CD14-positive monocyte (primary cell): Measurements from ENCODE around the gene SLC8A2. TPM values are rescaled to one million over a fixed set of nuclear protein-coding genes. Genes with fewer than 3 reads are reported as not detected.

Source experiments
- DNase-seq, 3 donors: peaks; one replicate each; pipeline ENCODE4 v3.0.0-alpha.2; 2011 to 2022
- H2AFZ ChIP-seq: 2 replicates; pipeline ENCODE4 v1.6.0; 2012; ENCODE audit warnings: mild to moderate bottlenecking, low read depth, low read length, inconsistent platforms; ENCODE audit not compliant: insufficient read depth, poor library complexity, severe bottlenecking
- H3K27ac ChIP-seq, 2 donors: 1 replicate in 1 of 2; 2 replicates in 1 of 2; pipeline ENCODE4 v1.5.1; 2012 to 2013; ENCODE audit warnings: low read length in 2 of 2, control low read depth in 1 of 2, inconsistent platforms in 1 of 2, low read depth in 1 of 2, mild to moderate bottlenecking in 1 of 2
- H3K27me3 ChIP-seq, 2 donors: one replicate each; pipeline versions ENCODE4 v1.6.0 to v1.6.1; 2011 to 2013; ENCODE audit warnings: low read length in 2 of 2; ENCODE audit not compliant: control insufficient read depth in 2 of 2, insufficient read depth in 2 of 2
- H3K36me3 ChIP-seq, 2 donors: replicated peaks in 1 of 2; 1 replicate in 1 of 2; 2 replicates in 1 of 2; pipeline versions ENCODE4 v1.5.1 to v1.6.1; 2012 to 2013; ENCODE audit warnings: low read length in 2 of 2, control low read depth in 1 of 2, inconsistent platforms in 1 of 2, mild to moderate bottlenecking in 1 of 2; ENCODE audit not compliant: insufficient read depth in 2 of 2, control insufficient read depth in 1 of 2
- H3K4me1 ChIP-seq, 2 donors: 1 replicate in 1 of 2; 2 replicates in 1 of 2; pipeline versions ENCODE4 v1.5.1 to v1.6.1; 2012 to 2013; ENCODE audit warnings: low read length in 2 of 2, control low read depth in 1 of 2, inconsistent platforms in 1 of 2, mild to moderate bottlenecking in 1 of 2, moderate library complexity in 1 of 2; ENCODE audit not compliant: insufficient read depth in 2 of 2, control insufficient read depth in 1 of 2
- H3K4me2 ChIP-seq: replicated peaks from 2 replicates; pipeline ENCODE3; 2012; ENCODE audit warnings: low read length, moderate library complexity, mild to moderate bottlenecking; ENCODE audit not compliant: poor library complexity, severe bottlenecking; ENCODE audit errors: extremely low read depth
- H3K4me3 ChIP-seq, 3 experiments: fragments of 200-600 bp in 1 of 3; sonication (generic) in 1 of 3; replicated peaks in 1 of 3; 1 replicate in 2 of 3; 2 replicates in 1 of 3; pipeline ENCODE4 v1.5.1; 2011 to 2013; ENCODE audit warnings: low read length in 3 of 3, mild to moderate bottlenecking in 3 of 3, control low read depth in 2 of 3, low read depth in 2 of 3, inconsistent platforms in 1 of 3, moderate library complexity in 1 of 3
- H3K79me2 ChIP-seq: 2 replicates; pipeline ENCODE4 v1.6.0; 2012; ENCODE audit warnings: mild to moderate bottlenecking, control low read depth, inconsistent platforms, low read length, moderate library complexity; ENCODE audit not compliant: insufficient read depth
- H3K9ac ChIP-seq: 2 replicates; pipeline ENCODE4 v1.6.0; 2017; ENCODE audit warnings: low read length, mild to moderate bottlenecking; ENCODE audit not compliant: insufficient read depth, poor library complexity, severe bottlenecking
- H3K9me3 ChIP-seq, 2 donors: replicated peaks in 1 of 2; 1 replicate in 1 of 2; 2 replicates in 1 of 2; pipeline versions ENCODE4 v1.5.1 to v1.6.1; 2012 to 2013; ENCODE audit warnings: low read length in 2 of 2, control low read depth in 1 of 2; ENCODE audit not compliant: control insufficient read depth in 1 of 2, insufficient read depth in 1 of 2
- H4K20me1 ChIP-seq: 2 replicates; pipeline ENCODE4 v1.6.0; 2012; ENCODE audit warnings: mild to moderate bottlenecking, low read length, control low read depth, moderate library complexity; ENCODE audit not compliant: insufficient read depth
- H3K27ac Mint-ChIP-seq, 7 donors: one replicate each; pipeline ENCODE4 v1.8.0; 2020; ENCODE audit warnings: mild to moderate bottlenecking in 7 of 7, mixed read lengths in 7 of 7, moderate library complexity in 6 of 7, inconsistent platforms in 2 of 7
- H3K27me3 Mint-ChIP-seq, 3 donors: one replicate each; pipeline ENCODE4 v1.8.0; 2021 to 2022; ENCODE audit warnings: low read depth in 3 of 3, mild to moderate bottlenecking in 3 of 3, mixed read lengths in 3 of 3, moderate library complexity in 3 of 3, inconsistent platforms in 1 of 3
- H3K36me3 Mint-ChIP-seq, 2 donors: one replicate each; pipeline ENCODE4 v1.8.0; 2020; ENCODE audit warnings: mixed read lengths in 2 of 2, inconsistent platforms in 1 of 2, mild to moderate bottlenecking in 1 of 2
- H3K4me1 Mint-ChIP-seq: one replicate; pipeline ENCODE4 v1.8.0; 2020; ENCODE audit warnings: mild to moderate bottlenecking, mixed read lengths
- H3K4me3 Mint-ChIP-seq, 2 donors: one replicate each; pipeline ENCODE4 v1.8.0; 2020; ENCODE audit warnings: mild to moderate bottlenecking in 2 of 2, mixed read lengths in 2 of 2, moderate library complexity in 1 of 2
- H3K9me3 Mint-ChIP-seq, 7 donors: one replicate each; pipeline ENCODE4 v1.8.0; 2020 to 2022; ENCODE audit warnings: mixed read lengths in 7 of 7, mild to moderate bottlenecking in 6 of 7, moderate library complexity in 6 of 7, inconsistent platforms in 2 of 7
- CTCF ChIP-seq: fragments of 200-600 bp; IDR thresholded peaks from one replicate; pipeline ENCODE4 v1.8.0; 2022; ENCODE audit warnings: antibody characterized with exemption, mild to moderate bottlenecking
- WGBS: methylation state at CpG from one replicate; pipeline ENCODE4 v1.1.5; 2013; ENCODE audit warnings: missing lambda C conversion rate; ENCODE audit not compliant: insufficient coverage; 5-methylcytosine and 5-hydroxymethylcytosine counted together
- intact Hi-C, 2 donors: fragments of 100-400 bp; cut with micrococcal nuclease; formaldehyde crosslinking; loops; one replicate each; pipeline versions ENCODE4 v1.15.0 to v1.15.1; 2023
- polyA minus RNA-seq: library from RNA; depleted of rRNA, polyadenylated mRNA; stranded (reverse); fragments of >200 nt; gene quantifications from 2 replicates; pipeline ENCODE4 v1.2.3, GENCODE V29; 2012
- polyA plus RNA-seq, 3 donors: library from polyadenylated mRNA; depleted of rRNA in 1 of 3; unstranded in 2 of 3; stranded (reverse) in 1 of 3; fragments of 300-500 nt in 2 of 3; fragments of >200 nt in 1 of 3; fragmentation: Illumina TruSeq in 2 of 3; gene quantifications; 1 replicate in 2 of 3; 2 replicates in 1 of 3; pipeline ENCODE4 v1.2.3, GENCODE V29; 2012 to 2021
- total RNA-seq, 12 experiments: library from RNA in 1 of 12; stranded (reverse) in 1 of 12; fragments of 120-200 nt in 1 of 12; gene quantifications; one replicate each; pipeline ENCODE4 v1.2.4 and lab custom pipeline; 2013 to 2026; ENCODE audit warnings: mixed read lengths in 6 of 12, inconsistent platforms in 1 of 12

Gene SLC8A2
- total RNA-seq (2013): not detected
- polyA plus RNA-seq (not detected), polyA minus RNA-seq (not detected in 2 replicates), total RNA-seq (lab: John Stamatoyannopoulos, UW) (0.12 to 2.4 (median 0.50) reads per million in 11 experiments)

GRCh38 chr19:47471733-47472457, at the start of gene SLC8A2:
Gene SLC8A2, minus strand, starts transcription at chr19:47471893. Its CDS starts 5,490 bp downstream, at chr19:47466403.
- Mint-ChIP-seq H3K4me3 (peak within 1 kb of the TSS; percentile 31 to 82), H3K36me3 (peaks cover 2 to 4% of the 10 kb centered on the region in 2 donors), H3K9me3 (peaks cover 0 to 6% (median 3%) of the 10 kb centered on the region in 7 donors), H3K27ac (peak within 1 kb of the TSS in 1 of 7 donors; percentile 19), H3K4me1 (peaks cover 7% of the 10 kb centered on the region), H3K27me3 (peaks cover 55 to 59% (median 56%) of the 10 kb centered on the region in 3 donors)
- TF ChIP-seq CTCF: no peak
- Histone ChIP-seq H3K9ac (no peak within 1 kb of the TSS), H3K36me3 (no peaks in the 10 kb centered on the region), H3K4me2 (peak within 1 kb of the TSS; percentile 19), H3K27ac (no peak within 1 kb of the TSS), H3K4me3 (no peak within 1 kb of the TSS), H3K79me2 (no peaks in the 10 kb centered on the region), H3K4me1 (no peaks in the 10 kb centered on the region), H3K27me3 (peaks cover 16 to 54% of the 10 kb centered on the region in 2 donors), H3K9me3 (peaks cover 0 to 12% of the 10 kb centered on the region in 2 donors), H2AFZ (no peak within 1 kb of the TSS), H4K20me1 (no peaks in the 10 kb centered on the region)
- intact Hi-C loops: no loop called here
- peak in 2 of 3 donors; percentile 15 to 25 for DNase-seq
- WGBS: 15% methylated on average over 8 of the region's 29 CpGs

- Mint-ChIP-seq H3K4me3 (no peak overlapping the region), H3K27me3 (peaks cover 24 to 39% (median 28%) of the 10 kb centered on the region in 3 donors), H3K9me3 (peaks cover 0 to 1% (median 0%) of the 10 kb centered on the region in 7 donors), H3K4me1 (peaks cover 13% of the 10 kb centered on the region), H3K36me3 (no peaks in the 10 kb centered on the region), H3K27ac (no peak overlapping the region)
- no peaks in the 10 kb centered on the region for H3K9me3 ChIP-seq
- no peak for TF ChIP-seq CTCF
- DNase-seq: no peak
- H3K4me2 ChIP-seq: no peak overlapping the region
- H3K4me3 ChIP-seq: no peak overlapping the region
- no peaks in the 10 kb centered on the region for H3K36me3 ChIP-seq
- peak overlapping the region; percentile 12 for H3K9ac ChIP-seq
- peaks cover 0 to 16% of the 10 kb centered on the region in 2 donors for H3K27me3 ChIP-seq
- no peak overlapping the region for H2AFZ ChIP-seq
- no peaks in the 10 kb centered on the region for H4K20me1 ChIP-seq
- 98% methylated on average over 6 of the region's 6 CpGs for WGBS
- H3K79me2 ChIP-seq: no peaks in the 10 kb centered on the region
- peaks cover 8 to 9% of the 10 kb centered on the region in 2 donors for H3K4me1 ChIP-seq
- H3K27ac ChIP-seq: no peak overlapping the region
- intact Hi-C loops: no loop called here
Measured at GRCh38 chr19:47520839-47521238, 49.1 kb upstream of the SLC8A2 start.
